AG10803 (cell line): Measurements from ENCODE around the gene BRAT1.

Experiments
- DNase-seq: peaks from one replicate; pipeline ENCODE4 v3.0.0; 2010; ENCODE audit warnings: low read depth
- H3K4me3 ChIP-seq: 2 replicates; pipeline ENCODE4 v1.5.1; 2011; ENCODE audit warnings: mild to moderate bottlenecking, low read length, control low read depth
- CTCF ChIP-seq: conservative IDR thresholded peaks from 2 replicates; pipeline ENCODE4 v1.5.1; 2011; ENCODE audit warnings: mild to moderate bottlenecking, low read length, control low read depth, inconsistent platforms

The BRAT1 gene

GRCh38 chr7:2512713-2513112 lies 42.6 kb downstream of the BRAT1 start:
- DNase-seq, result no peak
- H3K4me3 ChIP-seq, result no peak overlapping the region
- TF ChIP-seq CTCF, result no peak

DNA sequence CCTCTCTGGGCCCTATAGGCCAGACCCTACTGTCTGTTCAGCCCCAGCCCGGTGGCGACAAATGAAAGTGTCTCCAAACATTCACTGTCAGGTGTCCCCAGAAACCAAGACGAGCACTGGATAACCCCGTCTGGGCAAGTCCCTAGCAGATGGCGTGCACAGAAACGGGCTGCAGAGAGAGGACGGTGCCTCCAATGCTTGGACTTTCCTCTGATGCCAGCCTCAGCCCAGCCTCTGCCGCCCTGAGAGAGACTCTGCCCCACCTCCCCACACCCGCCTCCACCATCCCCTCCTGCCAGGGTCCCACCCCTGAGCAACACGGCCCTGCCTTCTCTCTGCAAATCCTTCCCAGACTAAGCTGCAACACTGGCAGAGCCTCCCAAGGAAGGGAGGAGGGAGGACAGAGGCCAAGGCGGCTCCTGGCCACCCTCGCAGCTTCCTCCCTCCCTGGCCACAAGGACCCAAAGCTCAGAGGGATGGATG lies 43.1 kb downstream of the BRAT1 start:
- no peak overlapping the region for H3K4me3 ChIP-seq
- peak; percentile 35 for DNase-seq
- TF ChIP-seq CTCF, result no peak

DNA sequence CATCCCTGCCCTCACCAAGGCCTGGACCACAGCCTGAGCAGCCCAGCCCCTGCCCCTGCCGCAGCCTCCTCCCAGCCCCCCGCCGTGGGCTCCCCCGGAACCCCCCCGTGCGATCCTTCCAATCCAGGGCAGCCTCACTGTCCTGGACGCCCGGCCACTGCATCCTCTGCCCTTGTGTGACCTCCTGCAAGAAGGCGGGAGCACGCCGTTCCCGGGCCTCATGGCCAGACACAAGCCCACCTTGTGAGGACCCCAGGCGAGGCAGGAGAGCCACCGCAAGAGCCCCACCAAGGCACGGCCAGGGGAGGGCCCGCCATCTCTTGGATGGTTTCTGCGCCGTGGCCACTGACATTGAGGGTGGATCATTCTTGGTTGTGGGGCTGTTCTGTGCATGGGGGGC lies 43.6 kb downstream of the BRAT1 start:
- no peak for DNase-seq
- no peak overlapping the region for H3K4me3 ChIP-seq
- no peak for TF ChIP-seq CTCF

DNA sequence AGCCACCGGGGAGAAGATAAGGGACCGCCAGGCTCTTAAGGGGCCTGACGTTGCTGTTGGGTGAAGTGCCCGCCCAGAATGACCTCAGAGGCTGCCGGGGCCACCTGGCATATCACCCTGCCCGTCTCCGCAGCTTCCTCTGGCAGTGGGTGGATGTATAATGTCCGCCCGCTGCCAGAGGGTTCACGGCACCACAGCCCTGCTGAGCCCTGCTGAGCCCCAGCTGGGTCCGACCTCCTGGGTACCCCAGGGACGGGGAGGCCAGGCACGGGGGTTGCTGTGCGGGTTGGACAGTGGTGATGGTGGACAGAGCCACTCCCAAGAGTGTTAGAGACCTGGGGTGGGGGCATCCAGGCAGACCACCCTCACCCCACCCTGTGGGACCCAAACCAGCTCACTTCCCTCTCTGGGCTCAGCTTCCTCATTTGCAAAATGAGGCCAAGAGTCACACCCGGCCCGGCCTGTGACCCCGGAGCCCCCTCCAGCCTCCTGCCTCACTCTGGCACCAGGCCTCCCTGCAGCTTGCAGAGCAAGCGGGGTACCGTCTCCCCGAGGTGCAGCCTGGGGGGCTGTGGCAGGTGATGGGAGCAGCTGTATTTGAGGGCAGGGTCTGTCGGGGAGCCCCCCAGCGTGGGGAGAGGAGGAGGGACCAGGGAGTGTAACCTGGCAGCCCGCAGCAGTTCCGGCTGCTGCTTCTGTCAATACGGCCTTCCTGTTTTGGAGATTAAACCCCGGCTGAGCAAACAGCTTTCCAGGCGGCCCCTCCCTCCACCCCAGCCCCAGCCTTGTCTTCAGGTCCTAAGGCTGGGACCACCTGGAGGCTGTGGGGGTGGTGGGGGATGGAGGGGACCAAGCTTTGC lies 44.2 kb downstream of the BRAT1 start:
- DNase-seq, result no peak
- TF ChIP-seq CTCF, result no peak
- H3K4me3 ChIP-seq, result no peak overlapping the region

GRCh38 chr7:2510130-2510776 lies 45.1 kb downstream of the BRAT1 start:
- no peak for DNase-seq
- no peak overlapping the region for H3K4me3 ChIP-seq
- TF ChIP-seq CTCF, result no peak

- no peak overlapping the region for H3K4me3 ChIP-seq
- no peak for DNase-seq
- TF ChIP-seq CTCF, result no peak
Observed at GRCh38 chr7:2509298-2509906, 45.9 kb downstream of the BRAT1 start.
